GM12875 (cell line): ENCODE measurements around the gene SLC35E2B.
"Not testable (repeated sequence)": the region's sequence is repeated elsewhere in the genome, so short reads cannot be mapped to it uniquely, and the experiment has no call there.

Experiments
- H3K4me3 ChIP-seq: one replicate; pipeline ENCODE4 v1.5.1; 2011; ENCODE audit warnings: low read depth, low read length, control low read depth
- TF ChIP-seq, protein P1 (sequence below): IDR thresholded peaks from 2 replicates; pipeline ENCODE4 v1.5.1; 2011; ENCODE audit warnings: low read depth, mild to moderate bottlenecking, control low read depth, inconsistent platforms, low read length, moderate library complexity, borderline replicate concordance; ENCODE audit not compliant: insufficient read depth

The SLC35E2B gene

DNA sequence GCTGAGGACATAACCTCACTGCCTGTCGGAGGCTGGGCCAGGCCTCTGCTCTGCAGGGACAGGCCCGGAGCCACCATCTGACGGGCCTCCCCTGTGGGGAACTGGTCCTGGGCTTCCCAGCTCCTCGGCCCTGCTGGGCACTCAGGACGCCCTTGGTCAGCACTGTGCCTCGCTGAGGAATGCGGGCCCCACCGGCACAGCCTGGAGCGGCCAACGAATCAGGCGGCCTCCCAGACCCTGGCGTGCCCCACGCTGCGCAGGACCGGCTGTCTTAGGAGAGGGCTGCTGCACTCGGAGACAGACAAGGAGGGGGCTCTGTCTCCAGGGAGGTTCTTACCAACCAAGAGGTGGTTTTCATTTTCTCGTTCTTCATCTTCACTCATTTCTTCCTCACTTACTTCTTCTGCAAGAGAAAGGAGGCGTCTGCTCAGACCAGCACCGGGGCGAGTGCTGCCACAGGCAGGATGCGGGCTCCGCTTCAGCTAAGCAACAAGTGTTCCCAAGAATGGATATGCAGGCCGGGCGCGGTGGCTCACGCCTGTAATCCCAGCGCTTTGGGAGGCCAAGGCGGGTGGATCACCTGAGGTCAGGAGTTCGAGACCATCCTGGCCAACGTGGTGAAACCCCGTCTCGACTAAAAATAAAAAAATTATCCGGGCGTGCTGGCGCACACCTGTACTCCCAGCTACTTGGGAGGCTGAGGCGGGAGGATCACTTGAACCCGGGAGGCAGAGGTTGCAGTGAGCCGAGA is 51.7 kb downstream of the SLC35E2B start:
- H3K4me3 ChIP-seq: not testable (repeated sequence)

GRCh38 chr1:1640081-1640480 is 52.5 kb downstream of the SLC35E2B start:
- H3K4me3 ChIP-seq: not testable (repeated sequence)

- not testable (repeated sequence) for H3K4me3 ChIP-seq
Observed at GRCh38 chr1:1639368-1639767, 53.2 kb downstream of the SLC35E2B start.

DNA sequence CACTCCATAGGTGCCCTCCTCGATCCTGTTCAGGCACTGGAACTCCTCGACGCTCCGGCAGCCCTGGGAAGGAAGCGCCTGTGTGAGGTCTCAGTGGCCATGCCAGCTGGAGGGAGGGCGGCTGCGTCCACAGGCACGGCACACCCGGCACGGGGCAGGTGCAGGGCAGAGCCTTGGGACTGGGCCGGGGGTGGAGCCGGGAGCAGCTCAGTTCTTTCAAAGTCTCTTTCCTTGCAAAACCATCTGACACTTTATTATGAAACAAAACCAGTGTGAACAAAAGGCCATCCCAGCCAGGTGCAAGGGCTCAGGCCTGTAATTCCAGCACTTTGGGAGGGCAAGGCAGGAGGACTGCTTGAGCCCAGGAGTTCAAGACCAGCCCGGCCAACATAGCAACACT is 54.1 kb downstream of the SLC35E2B start:
- H3K4me3 ChIP-seq: not testable (repeated sequence)

DNA sequence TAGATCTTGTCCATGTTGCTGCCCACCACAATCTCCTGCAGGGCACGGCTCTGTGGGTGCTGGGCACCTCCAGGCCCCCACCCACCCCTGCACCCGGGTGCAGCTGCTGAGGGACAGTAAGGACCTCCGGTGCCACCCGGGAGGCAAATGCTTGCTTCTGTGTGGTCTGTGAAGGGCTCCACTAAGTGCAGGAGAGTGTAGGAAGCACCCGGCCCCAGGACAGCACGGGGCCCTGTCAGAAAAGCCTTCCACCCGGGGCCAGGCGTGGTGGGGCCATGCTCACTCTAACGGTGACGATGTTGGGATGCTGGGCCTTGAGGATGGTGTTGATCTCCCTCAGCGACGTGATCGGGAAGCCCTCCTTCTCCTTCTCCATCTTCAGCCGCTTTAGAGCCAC is 55.1 kb downstream of the SLC35E2B start:
- H3K4me3 ChIP-seq: not testable (repeated sequence)

GRCh38 chr1:1636621-1637478 is 55.7 kb downstream of the SLC35E2B start:
- not testable (repeated sequence) for H3K4me3 ChIP-seq

DNA sequence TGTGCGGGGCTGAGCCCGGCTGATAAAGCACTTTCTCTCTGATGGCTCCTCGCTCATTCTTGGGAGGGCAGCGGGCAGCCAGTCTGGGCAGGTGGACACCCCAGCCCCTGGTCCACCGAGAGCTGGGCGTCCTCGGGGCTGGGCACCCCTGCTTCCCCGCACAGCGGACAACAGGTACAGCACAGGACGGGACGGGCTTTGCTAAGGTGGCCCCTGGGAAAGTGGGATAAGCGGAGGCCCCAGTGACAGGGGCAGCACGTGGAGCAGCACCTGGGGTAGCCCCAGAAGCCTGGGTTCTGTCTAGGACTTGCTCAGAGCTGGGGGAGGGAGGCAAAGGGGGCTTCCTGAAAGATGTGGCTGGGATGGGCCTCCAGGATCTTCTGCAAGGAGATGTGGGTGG is 58.0 kb downstream of the SLC35E2B start:
- H3K4me3 ChIP-seq: not testable (repeated sequence)

DNA sequence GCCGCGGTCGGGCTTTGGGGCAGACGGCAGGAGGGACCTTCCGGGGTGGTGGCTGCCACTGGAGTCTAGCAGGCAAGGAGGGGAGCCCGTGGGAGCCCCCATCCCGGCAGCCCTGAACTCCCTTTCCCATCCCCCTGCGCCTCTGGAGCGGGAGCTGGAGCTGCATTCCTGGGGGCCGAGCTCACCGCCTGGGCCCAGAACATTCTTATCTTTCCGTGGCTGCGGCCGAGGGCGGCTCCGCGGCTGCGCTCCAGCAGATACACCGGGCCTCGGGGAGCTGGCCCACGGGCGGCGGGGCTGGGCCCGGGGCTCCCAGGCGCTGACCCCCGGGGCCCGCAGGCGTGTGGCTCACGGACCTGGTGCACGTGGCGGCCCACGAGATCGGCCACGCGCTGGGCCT is 59.2 kb downstream of the SLC35E2B start:
- H3K4me3 ChIP-seq: not testable (repeated sequence)

GRCh38 chr1:1631782-1632420 is 60.7 kb downstream of the SLC35E2B start, which contains the start of gene MMP23B:
Gene MMP23B, plus strand, starts transcription at chr1:1632173. Its CDS starts 46 bp downstream, at chr1:1632219.
- H3K4me3 ChIP-seq: no peak within 1 kb of the TSS
- TF ChIP-seq, protein P1, sequence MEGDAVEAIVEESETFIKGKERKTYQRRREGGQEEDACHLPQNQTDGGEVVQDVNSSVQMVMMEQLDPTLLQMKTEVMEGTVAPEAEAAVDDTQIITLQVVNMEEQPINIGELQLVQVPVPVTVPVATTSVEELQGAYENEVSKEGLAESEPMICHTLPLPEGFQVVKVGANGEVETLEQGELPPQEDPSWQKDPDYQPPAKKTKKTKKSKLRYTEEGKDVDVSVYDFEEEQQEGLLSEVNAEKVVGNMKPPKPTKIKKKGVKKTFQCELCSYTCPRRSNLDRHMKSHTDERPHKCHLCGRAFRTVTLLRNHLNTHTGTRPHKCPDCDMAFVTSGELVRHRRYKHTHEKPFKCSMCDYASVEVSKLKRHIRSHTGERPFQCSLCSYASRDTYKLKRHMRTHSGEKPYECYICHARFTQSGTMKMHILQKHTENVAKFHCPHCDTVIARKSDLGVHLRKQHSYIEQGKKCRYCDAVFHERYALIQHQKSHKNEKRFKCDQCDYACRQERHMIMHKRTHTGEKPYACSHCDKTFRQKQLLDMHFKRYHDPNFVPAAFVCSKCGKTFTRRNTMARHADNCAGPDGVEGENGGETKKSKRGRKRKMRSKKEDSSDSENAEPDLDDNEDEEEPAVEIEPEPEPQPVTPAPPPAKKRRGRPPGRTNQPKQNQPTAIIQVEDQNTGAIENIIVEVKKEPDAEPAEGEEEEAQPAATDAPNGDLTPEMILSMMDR: no peak

- TF ChIP-seq, protein P1: no peak
- no peak overlapping the region for H3K4me3 ChIP-seq
Observed at GRCh38 chr1:1630965-1631781, 61.4 kb downstream of the SLC35E2B start.

DNA sequence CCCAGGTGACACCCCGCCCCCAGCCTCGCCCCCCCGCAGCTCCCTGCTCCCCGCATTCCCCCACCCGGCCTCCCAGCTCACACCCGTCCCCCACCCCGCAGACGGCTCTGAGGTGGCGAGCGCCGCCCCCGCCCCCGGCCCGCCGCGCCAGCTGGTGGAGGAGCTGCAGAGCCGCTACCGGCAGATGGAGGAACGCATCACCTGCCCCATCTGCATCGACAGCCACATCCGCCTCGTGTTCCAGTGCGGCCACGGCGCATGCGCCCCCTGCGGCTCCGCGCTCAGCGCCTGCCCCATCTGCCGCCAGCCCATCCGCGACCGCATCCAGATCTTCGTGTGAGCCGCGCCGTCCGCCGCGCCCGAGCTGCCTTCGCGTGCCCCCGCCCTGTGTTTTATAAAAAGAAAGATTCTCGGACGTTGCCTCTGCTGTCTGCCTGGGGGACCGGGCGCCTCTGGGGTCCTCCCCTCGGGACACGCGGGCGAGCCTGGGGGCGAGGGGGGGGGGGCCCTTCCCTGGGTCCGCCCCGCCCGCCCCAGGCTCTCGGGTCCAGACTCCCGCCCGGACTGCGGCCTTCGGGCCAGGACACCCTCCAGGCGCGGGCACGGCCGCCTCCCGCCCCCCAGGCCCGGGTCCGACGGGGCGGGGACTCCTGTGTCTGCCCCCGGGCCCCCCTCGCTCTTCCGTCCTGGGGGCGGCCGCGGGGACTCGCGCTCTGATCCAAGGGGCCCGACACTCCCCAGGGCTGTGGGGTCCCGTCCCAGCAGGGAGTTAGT is 62.2 kb downstream of the SLC35E2B start:
- H3K4me3 ChIP-seq: no peak overlapping the region

More for the DNA sequence above, 62.2 kb downstream of the SLC35E2B start:
- TF ChIP-seq, protein P1: no peak
